Uterus (tissue), 2 donors: ENCODE results near the gene LTBP2.

ENCODE experiments used
- CTCF ChIP-seq, 4 experiments: fragments of 200-600 bp in 2 of 4; fragments of 450-650 bp in 2 of 4; sonication (generic) in 2 of 4; IDR thresholded peaks; one replicate each; pipeline ENCODE4 v1.5.1; 2016 to 2019; ENCODE audit warnings: antibody characterized with exemption in 4 of 4, mild to moderate bottlenecking in 2 of 4, moderate library complexity in 1 of 4
- POLR2A ChIP-seq, 2 donors: fragments of 450-650 bp; IDR thresholded peaks; one replicate each; pipeline ENCODE4 v1.6.1; 2016; ENCODE audit warnings: antibody characterized with exemption in 2 of 2, mild to moderate bottlenecking in 1 of 2, moderate library complexity in 1 of 2

GRCh38 chr14:74616996-74617700 is 5.1 kb upstream of the LTBP2 start:
- no peak for TF ChIP-seq CTCF (IDR thresholded peaks at IDR 0.05)
- TF ChIP-seq POLR2A (IDR thresholded peaks at IDR 0.05), result no peak
